MM.1S (cell line): ENCODE measurements around the gene PHPT1.
A peak's percentile ranks its signal among the peaks of the same experiment; 100 is the strongest.
"Not testable (repeated sequence)": the region's sequence is repeated elsewhere in the genome, so short reads cannot be mapped to it uniquely, and the experiment has no call there.

Source experiments
- DNase-seq: peaks from one replicate; pipeline ENCODE4 v3.0.0-alpha.2; 2015
- H2AFZ ChIP-seq: fragments of 300-600 bp; sonication (generic); 2 replicates; pipeline ENCODE4 v1.6.0; 2016; ENCODE audit warnings: antibody characterized with exemption, low read length
- H3F3A ChIP-seq: fragments of 300-600 bp; sonication (generic); 2 replicates; pipeline ENCODE4 v1.6.1; 2016; ENCODE audit warnings: mild to moderate bottlenecking, antibody characterized with exemption, low read length, moderate library complexity, mixed read lengths; ENCODE audit not compliant: insufficient read depth
- H3K27ac ChIP-seq: fragments of 300-600 bp; sonication (generic); 2 replicates; pipeline ENCODE4 v1.5.1; 2016; ENCODE audit warnings: mild to moderate bottlenecking, low read length
- H3K27me3 ChIP-seq: fragments of 300-600 bp; sonication (generic); replicated peaks from 2 replicates; pipeline ENCODE4 v1.6.0; 2016; ENCODE audit warnings: low read length; ENCODE audit not compliant: insufficient read depth
- H3K36me3 ChIP-seq: fragments of 300-600 bp; sonication (generic); replicated peaks from 2 replicates; pipeline ENCODE4 v1.6.1; 2016; ENCODE audit warnings: mild to moderate bottlenecking, low read length, mixed read lengths; ENCODE audit not compliant: insufficient read depth
- H3K4me1 ChIP-seq: fragments of 300-600 bp; sonication (generic); 2 replicates; pipeline ENCODE4 v1.6.1; 2016; ENCODE audit warnings: low read length, mixed read lengths
- H3K4me2 ChIP-seq: fragments of 300-600 bp; sonication (generic); 2 replicates; pipeline ENCODE4 v1.6.0; 2016; ENCODE audit warnings: low read depth, low read length
- H3K4me3 ChIP-seq: fragments of 300-600 bp; sonication (generic); 2 replicates; pipeline ENCODE4 v1.5.1; 2016; ENCODE audit warnings: low read length, mixed read lengths
- H3K79me2 ChIP-seq: fragments of 300-600 bp; sonication (generic); 2 replicates; pipeline ENCODE4 v1.6.1; 2016; ENCODE audit warnings: mixed run types, low read length, mixed read lengths
- H3K9ac ChIP-seq: fragments of 300-600 bp; sonication (generic); 2 replicates; pipeline ENCODE4 v1.6.1; 2016; ENCODE audit warnings: low read length, mixed read lengths
- H3K9me2 ChIP-seq: fragments of 300-600 bp; sonication (generic); replicated peaks from 2 replicates; pipeline ENCODE4 v1.6.1; 2016; ENCODE audit warnings: mild to moderate bottlenecking, low read length, mixed read lengths; ENCODE audit not compliant: insufficient read depth
- H3K9me3 ChIP-seq: fragments of 300-600 bp; sonication (generic); replicated peaks from 2 replicates; pipeline ENCODE4 v1.6.1; 2016; ENCODE audit warnings: mild to moderate bottlenecking, low read length, mixed read lengths; ENCODE audit not compliant: insufficient read depth
- H4K20me1 ChIP-seq: fragments of 300-600 bp; sonication (generic); 2 replicates; pipeline ENCODE4 v1.6.1; 2016; ENCODE audit warnings: mild to moderate bottlenecking, low read length, moderate library complexity, mixed read lengths; ENCODE audit not compliant: insufficient read depth
- CTCF ChIP-seq: fragments of 300-600 bp; sonication (generic); IDR thresholded peaks from 2 replicates; pipeline ENCODE4 v1.5.1; 2016; ENCODE audit warnings: antibody characterized with exemption, low read length, mixed read lengths
- EZH2 ChIP-seq: fragments of 300-600 bp; sonication (generic); optimal IDR thresholded peaks from 2 replicates; pipeline ENCODE3; 2017; ENCODE audit warnings: low read depth, mild to moderate bottlenecking, antibody characterized with exemption, low read length, mixed read lengths
- EZH2phosphoT487 ChIP-seq: fragments of 300-600 bp; sonication (generic); IDR thresholded peaks from 2 replicates; pipeline ENCODE4 v1.6.1; 2018; ENCODE audit warnings: antibody characterized with exemption, low read length

The PHPT1 gene

DNA sequence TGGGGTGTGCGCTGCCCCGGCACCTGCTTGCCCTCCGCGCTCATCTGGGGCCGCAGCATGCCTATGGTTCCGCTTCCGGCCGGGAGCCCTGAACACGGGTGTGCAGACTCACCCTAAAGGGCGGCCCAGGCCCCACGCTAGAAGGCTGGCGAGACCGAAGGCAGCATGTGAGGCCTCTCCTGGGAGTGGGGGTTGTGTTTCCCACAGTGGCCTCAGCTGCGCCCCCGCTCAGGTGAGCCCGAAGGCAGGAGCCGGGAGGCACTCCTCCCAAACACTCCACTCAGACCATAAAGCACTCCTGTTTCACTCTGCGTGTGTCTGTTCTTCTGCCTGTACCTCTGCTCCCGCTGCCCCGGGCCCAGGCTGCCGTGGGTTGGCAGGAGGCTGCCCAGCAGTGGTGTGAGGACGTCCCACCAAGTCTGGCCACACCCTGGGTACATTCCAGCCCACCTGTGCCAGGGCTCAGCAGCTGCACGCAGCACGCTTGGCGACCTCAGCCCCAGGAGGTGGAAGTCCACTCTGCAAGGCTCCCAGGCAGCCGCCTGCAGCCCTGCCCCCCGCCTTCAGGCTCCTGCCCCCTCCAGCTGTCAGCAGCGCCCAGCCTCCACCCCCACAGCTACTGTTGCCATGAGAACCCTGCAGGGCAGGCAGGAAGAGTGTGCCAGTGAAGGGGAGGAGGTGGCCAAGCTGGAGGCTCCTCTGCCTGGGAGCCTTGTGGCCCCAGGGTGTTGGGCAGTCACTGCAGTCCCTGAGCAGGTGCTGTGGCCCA lies 8.1 kb upstream of the PHPT1 start:
- H3K4me3 ChIP-seq, result no peak overlapping the region
- H3K79me2 ChIP-seq, result no peaks in the 10 kb centered on the region
- peaks cover 8% of the 10 kb centered on the region for H3F3A ChIP-seq
- H3K27me3 ChIP-seq, result no peaks in the 10 kb centered on the region
- no peaks in the 10 kb centered on the region for H4K20me1 ChIP-seq
- no peak overlapping the region for H3K9ac ChIP-seq
- no peaks in the 10 kb centered on the region for H3K36me3 ChIP-seq
- no peak overlapping the region for H3K27ac ChIP-seq
- no peak for TF ChIP-seq EZH2
- no peak for TF ChIP-seq EZH2phosphoT487
- TF ChIP-seq CTCF, result no peak
- no peaks in the 10 kb centered on the region for H3K9me2 ChIP-seq
- H3K9me3 ChIP-seq, result no peaks in the 10 kb centered on the region
- peaks cover 7% of the 10 kb centered on the region; the same call in 1 of the 2 replicates for H3K4me1 ChIP-seq
- no peak overlapping the region for H2AFZ ChIP-seq
- no peak for DNase-seq
- no peak overlapping the region for H3K4me2 ChIP-seq

DNA sequence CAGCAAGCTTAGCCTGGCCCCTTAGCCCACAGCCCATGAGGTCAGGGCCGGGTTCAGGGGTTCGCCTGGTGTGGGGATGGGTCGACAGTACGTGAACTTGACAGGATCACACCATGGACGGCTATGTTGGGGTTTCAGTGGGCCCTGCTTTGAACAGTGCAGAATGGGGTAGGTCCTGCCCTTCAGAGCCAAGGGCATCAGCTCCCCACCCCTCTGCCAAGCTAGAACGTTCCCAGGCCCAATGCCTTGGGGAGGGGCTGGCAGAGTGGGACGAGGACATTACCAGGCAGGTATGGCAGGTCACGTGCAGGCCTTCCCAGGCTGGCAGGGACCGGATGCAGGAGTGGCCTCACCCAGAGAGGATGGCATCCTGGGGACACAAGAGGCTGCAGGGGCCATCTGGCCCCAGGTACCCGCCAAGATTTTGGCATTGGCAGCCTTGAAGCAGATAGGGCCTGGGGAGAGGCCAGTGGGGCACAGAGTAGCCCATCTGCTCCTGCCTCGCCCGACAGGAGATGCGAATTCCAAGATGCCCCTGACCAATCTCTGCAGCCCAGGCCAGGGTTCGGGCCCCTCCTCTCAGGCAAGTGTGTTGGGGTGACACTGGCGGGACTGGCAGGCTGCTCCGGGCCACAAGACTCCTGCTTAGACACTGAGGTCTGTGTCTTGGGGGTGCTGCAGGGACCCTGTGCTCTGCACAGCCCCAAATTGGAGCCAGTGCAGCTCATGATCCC lies 7.4 kb upstream of the PHPT1 start:
- not testable (repeated sequence) for H2AFZ ChIP-seq, H3K79me2 ChIP-seq, H4K20me1 ChIP-seq, H3K9me2 ChIP-seq, H3K9me3 ChIP-seq, H3K27me3 ChIP-seq, H3K4me3 ChIP-seq, H3K27ac ChIP-seq, H3K4me1 ChIP-seq, H3F3A ChIP-seq, DNase-seq, H3K9ac ChIP-seq, H3K36me3 ChIP-seq
- H3K4me2 ChIP-seq, result peak overlapping the region; percentile 93; the same call in 1 of the 2 replicates

DNA sequence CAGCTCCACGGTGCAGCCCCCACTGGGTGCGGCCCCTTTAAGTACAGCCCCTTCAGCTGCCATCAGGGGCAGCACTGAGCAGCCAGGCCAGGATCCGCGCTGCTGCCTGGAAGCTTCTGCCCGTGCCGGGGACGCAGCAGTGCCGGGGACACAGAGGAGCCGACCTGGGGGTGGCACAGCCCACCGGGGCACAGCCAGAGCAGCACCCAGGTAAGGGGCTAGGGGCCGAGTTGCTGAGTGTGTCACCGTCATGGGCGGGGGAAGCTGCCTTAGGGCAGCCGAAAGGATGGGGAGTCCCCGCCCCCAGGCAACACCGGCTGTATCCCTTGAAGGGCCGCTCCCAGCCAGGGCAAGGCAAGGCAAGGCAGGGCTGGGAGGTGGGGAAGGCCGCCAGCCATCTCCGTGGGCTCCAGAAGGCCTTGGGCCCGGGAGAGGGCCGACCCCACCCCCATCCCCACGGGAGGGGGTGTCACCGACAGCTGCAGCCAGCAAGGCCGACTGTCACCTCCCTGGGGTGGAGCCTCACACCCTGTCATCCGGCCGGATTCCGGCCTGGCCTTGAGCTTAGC lies 6.7 kb upstream of the PHPT1 start, which contains the start of gene AJM1:
Gene AJM1, plus strand, starts transcription at position 99 of the 569 bp plus-strand sequence. CDS start 1,937 bp downstream, outside the sequence.
- H3K36me3 ChIP-seq, H3K27me3 ChIP-seq, H3K9me3 ChIP-seq, H3K9me2 ChIP-seq, H3K4me1 ChIP-seq, H3K79me2 ChIP-seq, H3F3A ChIP-seq, H4K20me1 ChIP-seq: not testable (repeated sequence)
- peak; percentile 76 for TF ChIP-seq CTCF
- peak within 1 kb of the TSS; percentile 93 for H3K4me2 ChIP-seq
- DNase-seq, result peak; percentile 81
- peak within 1 kb of the TSS; percentile 83 for H2AFZ ChIP-seq
- H3K9ac ChIP-seq, result peak within 1 kb of the TSS; percentile 45; the same call in 1 of the 2 replicates
- H3K4me3 ChIP-seq, result peak within 1 kb of the TSS; percentile 87
- H3K27ac ChIP-seq, result peak within 1 kb of the TSS; percentile 43; the same call in 1 of the 2 replicates

- peak overlapping the region; percentile 42 for H3K4me3 ChIP-seq
- not testable (repeated sequence) for H2AFZ ChIP-seq, H3K9me2 ChIP-seq, H3K27me3 ChIP-seq, H3K4me1 ChIP-seq, H4K20me1 ChIP-seq, H3K79me2 ChIP-seq, H3K9me3 ChIP-seq, DNase-seq, H3K36me3 ChIP-seq
- H3K4me2 ChIP-seq, result peak overlapping the region; percentile 93
- peaks cover 16% of the 10 kb centered on the region for H3F3A ChIP-seq
- H3K9ac ChIP-seq, result peak overlapping the region; percentile 45; the same call in 1 of the 2 replicates
- H3K27ac ChIP-seq, result peak overlapping the region; percentile 43; the same call in 1 of the 2 replicates
These were observed 5.9 kb upstream of the PHPT1 start for GRCh38 chr9:136843159-136843800.
